RWPE1 (cell line): ENCODE data around the gene HMGCL.
"Not testable (repeated sequence)": the region's sequence is repeated elsewhere in the genome, so short reads cannot be mapped to it uniquely, and the experiment has no call there.

Experiments
- CTCF ChIA-PET: fragments of 350-600 bp; sonication (Branson Sonifier 250); formaldehyde crosslinking; extraction: SDS; loops from one replicate; lab custom pipeline; 2021; lab: Yijun Ruan, JAX
- POLR2A ChIA-PET: fragments of 400-600 bp; formaldehyde crosslinking; extraction: SDS; loops from one replicate; lab custom pipeline; 2020; ENCODE audit warnings: antibody characterized with exemption; ENCODE audit not compliant: low non-redundant PET; lab: Yijun Ruan, JAX
- DNase-seq: peaks from one replicate; pipeline ENCODE4 v3.0.0; 2012; ENCODE audit warnings: low spot score
- H3K27ac ChIP-seq: fragments of 450-650 bp; 2 replicates; pipeline ENCODE4 v1.5.1; 2017
- TF ChIP-seq, protein P1 (sequence below): fragments of 450-650 bp; conservative IDR thresholded peaks from 2 replicates; pipeline ENCODE4 v1.5.1; 2017; ENCODE audit warnings: low read depth, mild to moderate bottlenecking

The HMGCL gene

DNA sequence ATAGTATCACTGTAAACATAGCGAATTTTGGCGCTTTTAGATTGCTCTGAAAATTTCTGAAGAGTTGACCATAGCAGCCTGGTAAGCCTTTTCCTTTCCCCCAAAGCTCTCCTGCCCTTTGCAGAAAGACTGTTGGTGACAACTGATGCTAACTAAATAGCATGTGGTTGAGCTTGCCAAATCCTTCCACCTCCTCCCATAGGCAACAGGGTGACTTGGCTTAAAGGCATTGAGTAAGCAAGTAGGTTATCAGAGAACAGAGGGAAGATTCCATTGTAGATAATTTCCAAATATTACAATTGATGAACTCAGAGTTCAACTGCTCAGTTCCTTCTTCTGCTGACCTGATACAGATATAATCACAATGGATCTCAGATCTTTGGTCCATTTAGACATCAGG is 19.9 kb upstream of the HMGCL start:
- POLR2A ChIA-PET: no interaction called here
- CTCF ChIA-PET: no interaction called here
- H3K27ac ChIP-seq: no peak overlapping the region
- DNase-seq: no peak
- TF ChIP-seq, protein P1, sequence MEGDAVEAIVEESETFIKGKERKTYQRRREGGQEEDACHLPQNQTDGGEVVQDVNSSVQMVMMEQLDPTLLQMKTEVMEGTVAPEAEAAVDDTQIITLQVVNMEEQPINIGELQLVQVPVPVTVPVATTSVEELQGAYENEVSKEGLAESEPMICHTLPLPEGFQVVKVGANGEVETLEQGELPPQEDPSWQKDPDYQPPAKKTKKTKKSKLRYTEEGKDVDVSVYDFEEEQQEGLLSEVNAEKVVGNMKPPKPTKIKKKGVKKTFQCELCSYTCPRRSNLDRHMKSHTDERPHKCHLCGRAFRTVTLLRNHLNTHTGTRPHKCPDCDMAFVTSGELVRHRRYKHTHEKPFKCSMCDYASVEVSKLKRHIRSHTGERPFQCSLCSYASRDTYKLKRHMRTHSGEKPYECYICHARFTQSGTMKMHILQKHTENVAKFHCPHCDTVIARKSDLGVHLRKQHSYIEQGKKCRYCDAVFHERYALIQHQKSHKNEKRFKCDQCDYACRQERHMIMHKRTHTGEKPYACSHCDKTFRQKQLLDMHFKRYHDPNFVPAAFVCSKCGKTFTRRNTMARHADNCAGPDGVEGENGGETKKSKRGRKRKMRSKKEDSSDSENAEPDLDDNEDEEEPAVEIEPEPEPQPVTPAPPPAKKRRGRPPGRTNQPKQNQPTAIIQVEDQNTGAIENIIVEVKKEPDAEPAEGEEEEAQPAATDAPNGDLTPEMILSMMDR: no peak

DNA sequence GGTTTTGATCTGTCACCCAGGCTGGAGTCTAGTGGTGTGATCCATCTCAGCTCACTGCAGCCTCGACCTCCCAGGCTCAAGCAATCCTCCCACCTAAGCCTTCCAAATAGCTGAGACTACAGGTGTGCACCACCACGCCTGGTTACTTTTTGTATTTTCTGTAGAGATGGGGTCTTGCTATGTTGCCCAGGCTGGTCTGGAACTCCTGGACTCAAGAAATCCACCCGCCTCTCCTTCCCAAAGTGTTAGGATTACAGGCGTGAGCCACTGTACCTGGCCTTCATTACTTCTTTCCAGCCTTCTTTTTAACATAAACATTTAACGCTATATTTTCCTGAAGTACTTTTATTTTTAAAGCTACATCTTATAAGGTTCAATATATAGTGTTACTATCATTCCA is 18.4 kb upstream of the HMGCL start:
- no peak overlapping the region for H3K27ac ChIP-seq
- CTCF ChIA-PET: interaction anchor here (0.7 kb wide), 1 partner anchor 488 kb away, joined by 4 read pairs; no protein-coding TSS in a partner anchor
- POLR2A ChIA-PET: interaction anchor here (0.5 to 0.6 kb wide), 2 partner anchors 17 to 115 kb away, joined by 7 to 8 read pairs; no protein-coding TSS in a partner anchor
- TF ChIP-seq, protein P1: no peak
- DNase-seq: no peak

DNA sequence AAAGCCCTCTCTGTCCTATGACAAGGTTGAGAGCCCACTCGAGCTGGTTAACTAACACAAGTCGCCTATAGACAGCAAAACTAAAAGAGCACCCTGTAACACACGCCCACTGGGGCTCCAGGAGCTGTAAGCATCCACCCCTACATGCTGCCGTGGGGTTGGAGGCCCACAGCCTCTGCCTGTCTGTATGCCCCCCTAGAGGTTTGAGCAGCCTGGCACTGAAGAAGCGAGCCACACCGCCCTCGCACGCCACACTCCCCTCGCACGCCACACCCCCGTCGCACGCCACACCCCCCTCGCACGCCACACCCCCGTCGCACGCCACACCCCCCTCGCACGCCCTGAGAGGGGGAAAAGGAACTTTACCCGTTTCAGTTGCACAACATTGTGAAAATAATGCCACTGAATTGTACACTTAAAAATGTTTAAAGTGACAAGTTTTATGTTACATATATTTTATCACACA is 13.2 kb upstream of the HMGCL start:
- POLR2A ChIA-PET: no interaction called here

DNA sequence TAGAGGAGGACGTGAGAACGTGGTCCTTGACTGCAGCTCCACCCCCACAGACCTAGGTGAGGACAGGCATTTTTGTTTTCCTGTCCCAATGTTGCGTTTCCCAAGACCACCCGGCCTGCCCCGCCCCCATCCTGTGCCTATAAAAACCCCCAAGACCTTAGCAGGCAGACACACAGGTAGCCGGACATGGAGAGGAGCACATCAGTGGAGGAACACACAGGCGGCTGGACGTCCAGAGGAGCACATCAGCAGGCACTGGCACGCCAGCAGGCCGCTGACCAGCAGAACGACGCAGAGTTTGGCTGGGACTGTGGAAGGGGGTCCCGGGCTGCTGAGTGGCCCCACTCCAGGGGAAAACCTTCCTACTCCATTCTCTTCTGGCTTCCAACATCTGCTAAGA is 12.7 kb upstream of the HMGCL start:
- ChIA-PET CTCF (no interaction called here), POLR2A (no interaction called here)
- DNase-seq: no peak
- H3K27ac ChIP-seq: no peak overlapping the region
- TF ChIP-seq, protein P1: no peak

More for the DNA sequence above, 13.2 kb upstream of the HMGCL start:
- TF ChIP-seq, protein P1: no peak
- CTCF ChIA-PET: no interaction called here
- DNase-seq: peak; percentile 65
- H3K27ac ChIP-seq: no peak overlapping the region

DNA sequence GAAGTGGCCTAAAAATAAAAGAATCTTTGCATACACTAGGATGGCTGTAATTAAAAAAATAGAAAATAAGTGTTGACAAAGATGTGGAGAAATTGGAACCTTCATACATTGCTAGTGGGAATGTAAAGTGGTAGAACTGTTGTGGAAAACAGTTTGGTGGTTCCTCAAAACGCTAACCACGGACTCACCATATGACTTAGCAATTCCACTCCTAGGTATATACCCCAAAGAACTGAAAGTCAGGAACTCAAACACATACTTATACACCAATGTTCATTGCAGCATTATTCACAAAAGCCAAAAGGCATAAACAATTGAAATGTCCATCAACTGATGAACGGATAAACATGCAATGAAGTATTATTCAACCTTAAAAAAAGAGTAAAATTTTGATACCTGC is 10.8 kb upstream of the HMGCL start:
- CTCF ChIA-PET: interaction anchor here (0.6 kb wide), 1 partner anchor 32 kb away, joined by 3 read pairs; no protein-coding TSS in a partner anchor
- no peak for DNase-seq
- POLR2A ChIA-PET: no interaction called here
- H3K27ac ChIP-seq: no peak overlapping the region
- TF ChIP-seq, protein P1: no peak

DNA sequence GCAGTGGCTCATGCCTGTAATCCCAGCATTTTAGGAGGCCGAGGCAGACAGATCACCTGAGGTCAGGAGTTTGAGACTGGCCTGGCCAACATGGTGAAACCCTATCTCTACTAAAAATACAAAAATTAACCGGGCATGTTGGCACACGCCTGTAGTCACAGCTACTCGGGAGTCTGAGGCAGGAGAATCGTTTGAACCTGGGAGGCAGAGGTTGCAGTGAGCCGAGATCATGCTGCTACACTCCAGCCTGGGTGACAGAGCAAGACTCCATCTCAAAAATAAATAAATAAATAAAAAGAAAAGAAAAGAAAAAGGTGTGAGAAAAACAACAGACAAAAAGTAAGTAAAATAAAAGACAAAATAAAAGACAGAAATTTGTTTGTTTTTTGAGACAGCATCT is 8.9 kb upstream of the HMGCL start:
- ChIA-PET POLR2A (interaction anchor here (1.8 kb wide), 1 partner anchor 10 kb away, joined by 4 read pairs; no protein-coding TSS in a partner anchor), CTCF (interaction anchor here (0.7 kb wide), 1 partner anchor 16 kb away, joined by 3 read pairs; no protein-coding TSS in a partner anchor)

DNA sequence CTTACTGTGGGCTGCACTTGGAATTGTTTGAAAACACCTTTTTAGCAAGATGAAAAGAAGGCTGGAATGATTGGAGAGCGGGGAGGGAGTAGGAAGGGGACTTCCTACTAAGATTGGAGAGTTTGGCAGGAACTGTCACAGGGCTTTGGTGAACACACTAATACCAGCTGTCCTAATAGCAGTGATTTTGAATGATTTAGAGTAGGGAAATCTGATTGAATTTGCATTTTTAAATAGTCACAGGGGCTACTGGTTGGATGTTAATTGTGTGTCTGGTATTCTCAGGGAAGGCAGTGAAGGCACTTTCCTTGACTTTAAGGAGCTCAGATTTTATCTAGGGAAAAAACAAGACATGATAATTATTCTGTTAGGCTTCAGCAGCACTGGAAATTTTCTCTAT is 2.5 kb upstream of the HMGCL start:
- ChIA-PET POLR2A (interaction anchor here (0.6 kb wide), 1 partner anchor 11 kb away, joined by 3 read pairs; no protein-coding TSS in a partner anchor), CTCF (interaction anchor here (0.6 kb wide), 1 partner anchor 831 kb away, joined by 3 read pairs; no protein-coding TSS in a partner anchor)
- no peak overlapping the region for H3K27ac ChIP-seq
- TF ChIP-seq, protein P1: no peak
- no peak for DNase-seq

More for the DNA sequence above, 8.9 kb upstream of the HMGCL start:
- peak overlapping the region; percentile 18; the same call in 1 of the 2 replicates for H3K27ac ChIP-seq
- DNase-seq: not testable (repeated sequence)

DNA sequence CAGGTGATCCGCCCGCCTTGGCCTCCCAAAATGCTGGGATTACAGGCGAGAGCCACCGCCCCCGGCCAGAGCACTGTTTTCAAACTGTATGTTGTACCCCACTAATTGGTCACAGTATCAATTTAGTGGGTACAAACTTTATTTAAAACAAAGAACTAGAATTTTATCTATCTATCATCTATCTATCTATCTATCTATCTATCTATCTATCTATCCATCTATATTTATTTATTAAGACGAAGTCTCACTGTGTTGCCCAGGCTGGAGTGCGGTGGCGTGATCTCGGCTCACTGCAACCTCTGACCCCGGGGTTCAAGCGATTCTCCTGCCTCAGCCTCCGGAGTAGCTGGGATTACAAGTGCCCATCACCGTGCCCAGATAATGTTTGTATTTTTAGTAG is 1.4 kb upstream of the HMGCL start:
- DNase-seq, POLR2A ChIA-PET, H3K27ac ChIP-seq, CTCF ChIA-PET: not testable (repeated sequence)
